G401 (cell line): ENCODE measurements around the gene PSMC3IP. TPM values are rescaled to one million over a fixed set of nuclear protein-coding genes. Genes with fewer than 3 reads are reported as not detected.

Source experiments
- DNase-seq: peaks from one replicate; pipeline ENCODE4 v3.0.0-alpha.2; 2015; ENCODE audit warnings: low spot score
- in situ Hi-C: cut with HindIII; loops from 2 replicates; pipeline ENCODE4 v1.10.0; 2016; ENCODE audit warnings: low sequenced_read_pairs, mixed read lengths
- total RNA-seq: library from RNA; depleted of rRNA; stranded (reverse); fragments of >200 nt; shearing (Covaris generic); gene quantifications from 2 replicates; pipeline ENCODE4 v1.2.3, GENCODE V29; 2014

The PSMC3IP gene
- total RNA-seq, 1 experiment from 2014 or later: 14.9 TPM

DNA sequence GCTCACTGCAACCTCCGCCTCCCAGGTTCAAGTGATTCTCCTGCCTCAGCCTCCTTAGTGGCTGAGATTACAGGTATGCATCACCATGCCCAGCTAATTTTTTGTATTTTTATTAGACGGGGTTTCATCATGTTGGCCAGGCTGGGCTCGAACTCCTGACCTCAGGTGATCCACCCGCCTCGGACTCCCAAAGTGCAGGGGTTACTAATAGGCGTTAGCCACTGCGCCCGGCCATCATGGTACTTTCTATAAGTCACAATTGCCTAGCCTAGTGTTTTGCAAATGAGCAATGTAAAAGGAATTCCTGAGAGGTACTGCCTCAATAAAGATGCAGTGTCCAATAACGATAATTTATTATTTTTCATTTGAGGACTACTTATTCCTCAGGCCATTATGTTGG lies 13.9 kb upstream of the PSMC3IP start:
- in situ Hi-C loops: no loop called here
- no peak for DNase-seq

GRCh38 chr17:42590886-42591285 lies 13.4 kb upstream of the PSMC3IP start:
- in situ Hi-C loops: no loop called here
- no peak for DNase-seq

GRCh38 chr17:42586514-42587230 lies 9.1 kb upstream of the PSMC3IP start:
- in situ Hi-C loops: no loop called here
- no peak for DNase-seq

GRCh38 chr17:42585353-42585752 lies 7.8 kb upstream of the PSMC3IP start:
- no peak for DNase-seq
- in situ Hi-C loops: no loop called here

GRCh38 chr17:42584880-42585279 lies 7.4 kb upstream of the PSMC3IP start:
- in situ Hi-C loops: no loop called here
- DNase-seq: no peak

DNA sequence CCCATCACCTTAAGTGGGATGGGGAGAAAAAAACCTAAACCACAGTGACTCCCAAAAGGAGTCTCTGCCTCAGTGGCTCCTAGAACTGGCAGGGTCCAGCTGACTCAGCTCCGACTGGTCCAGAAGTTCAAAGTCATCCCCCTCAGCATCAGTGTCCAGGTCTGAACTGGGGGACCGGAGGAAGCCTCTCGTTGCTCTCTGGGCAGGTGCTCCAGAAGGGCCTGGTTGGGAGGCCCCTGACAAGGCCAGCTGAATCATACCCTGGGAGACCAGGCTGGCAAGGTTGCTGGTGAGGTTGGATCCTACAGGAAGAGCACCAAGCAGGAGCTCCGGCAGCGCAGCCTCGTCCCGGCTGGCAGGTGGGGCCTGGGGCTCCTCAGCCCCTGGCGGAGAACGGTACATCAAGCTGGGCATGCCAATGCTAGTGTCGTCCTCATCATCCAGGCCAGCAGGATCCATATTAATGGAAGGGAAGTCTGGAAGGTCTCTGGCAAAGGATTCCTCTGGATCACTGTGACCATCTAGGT lies 4.3 kb upstream of the PSMC3IP start:
- no peak for DNase-seq
- in situ Hi-C loops: no loop called here

DNA sequence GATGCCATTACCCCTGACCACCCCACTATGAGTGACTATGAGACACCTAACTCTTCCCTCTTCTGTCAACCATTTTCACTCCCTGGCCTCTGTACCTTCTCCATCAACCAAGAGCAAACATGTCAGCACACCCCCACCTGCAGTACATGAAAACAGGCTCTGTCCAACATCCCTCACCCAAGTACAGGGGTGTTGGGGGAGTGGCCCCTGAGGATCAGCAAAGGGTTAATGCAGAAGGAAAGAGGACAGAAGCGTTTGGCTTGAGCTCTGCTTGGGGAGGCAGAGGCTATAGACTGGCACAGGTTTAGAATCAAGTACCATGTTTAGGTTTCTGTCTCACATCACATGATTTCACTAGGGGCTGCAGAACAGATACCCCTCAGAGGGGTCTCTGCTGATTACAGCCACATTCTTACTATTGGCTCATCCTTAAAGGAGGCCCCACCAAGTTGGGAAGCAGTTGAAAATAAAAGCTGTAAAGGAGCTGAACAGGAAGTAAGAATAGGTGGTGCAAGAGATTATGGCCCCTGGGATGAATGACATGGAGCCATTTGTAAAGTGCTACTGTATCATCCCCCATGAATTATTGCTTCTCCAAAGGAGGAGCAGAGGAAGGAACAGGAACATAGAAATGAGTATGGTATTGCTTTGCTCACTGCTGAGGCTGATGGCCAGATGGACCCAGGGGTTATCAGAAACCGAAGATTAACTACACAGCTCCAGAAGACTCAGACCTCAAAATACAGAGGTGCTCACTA lies 2.4 kb upstream of the PSMC3IP start:
- DNase-seq: no peak
- in situ Hi-C loops: no loop called here

GRCh38 chr17:42578282-42578869 lies 847 bp upstream of the PSMC3IP start:
- DNase-seq: peak; percentile 64
- in situ Hi-C loops: no loop called here

- DNase-seq: no peak
- in situ Hi-C loops: no loop called here
Measured at GRCh38 chr17:42577140-42577531, 393 bp downstream of the PSMC3IP start.

GRCh38 chr17:42574463-42574862 lies 3.1 kb downstream of the PSMC3IP start:
- in situ Hi-C loops: no loop called here
- no peak for DNase-seq

GRCh38 chr17:42573095-42573494 lies 4.4 kb downstream of the PSMC3IP start:
- in situ Hi-C loops: no loop called here

DNA sequence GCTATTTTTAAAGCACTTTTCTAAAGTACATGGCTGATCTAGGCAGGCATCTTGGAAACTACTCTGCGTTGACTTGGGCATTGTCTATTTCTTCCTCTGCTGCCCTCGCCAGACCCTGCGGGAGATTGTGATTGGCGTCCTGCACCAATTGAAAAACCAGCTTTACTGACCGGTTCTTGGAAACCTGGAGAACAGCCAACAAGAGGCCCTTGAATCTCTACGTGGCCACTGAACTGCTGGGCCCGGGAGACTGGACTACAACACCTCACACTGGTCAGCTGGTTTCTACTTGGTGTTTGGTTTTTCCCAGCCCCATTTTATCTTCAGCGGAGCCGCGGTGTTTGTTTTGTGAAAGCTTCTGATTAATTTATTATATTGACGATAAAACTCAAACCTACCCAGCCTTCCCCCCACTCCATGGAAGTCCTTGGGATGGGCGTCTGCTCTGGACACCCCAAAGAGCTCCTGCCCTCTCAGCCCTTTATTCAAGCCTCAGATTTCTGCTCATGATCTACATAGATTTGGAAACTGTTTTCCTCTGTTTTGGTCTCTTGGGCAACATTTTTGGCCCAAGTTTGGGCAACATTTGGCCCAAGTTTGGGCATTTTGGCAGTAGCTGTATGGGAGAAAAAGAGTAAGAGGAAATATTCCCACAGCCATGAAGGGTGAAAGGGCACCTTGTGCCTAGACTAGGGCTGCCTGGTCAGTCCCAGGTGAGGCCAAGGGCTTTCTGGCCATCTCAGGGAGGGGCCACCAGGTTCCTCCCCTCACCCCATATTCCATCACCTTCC lies 5.9 kb downstream of the PSMC3IP start:
- in situ Hi-C loops: no loop called here

More at GRCh38 chr17:42573095-42573494, 4.4 kb downstream of the PSMC3IP start:
- no peak for DNase-seq

GRCh38 chr17:42568341-42569111 lies 9.0 kb downstream of the PSMC3IP start:
- in situ Hi-C loops: no loop called here
- DNase-seq: no peak

More for the DNA sequence above, 5.9 kb downstream of the PSMC3IP start:
- DNase-seq: no peak

- peak; percentile 86 for DNase-seq
- in situ Hi-C loops: no loop called here
Measured at GRCh38 chr17:42566883-42567573, 10.5 kb downstream of the PSMC3IP start, which contains the start of gene MLX. Gene MLX (plus strand): TSS chr17:42567100. CDS start chr17:42567125, 25 bp downstream.

DNA sequence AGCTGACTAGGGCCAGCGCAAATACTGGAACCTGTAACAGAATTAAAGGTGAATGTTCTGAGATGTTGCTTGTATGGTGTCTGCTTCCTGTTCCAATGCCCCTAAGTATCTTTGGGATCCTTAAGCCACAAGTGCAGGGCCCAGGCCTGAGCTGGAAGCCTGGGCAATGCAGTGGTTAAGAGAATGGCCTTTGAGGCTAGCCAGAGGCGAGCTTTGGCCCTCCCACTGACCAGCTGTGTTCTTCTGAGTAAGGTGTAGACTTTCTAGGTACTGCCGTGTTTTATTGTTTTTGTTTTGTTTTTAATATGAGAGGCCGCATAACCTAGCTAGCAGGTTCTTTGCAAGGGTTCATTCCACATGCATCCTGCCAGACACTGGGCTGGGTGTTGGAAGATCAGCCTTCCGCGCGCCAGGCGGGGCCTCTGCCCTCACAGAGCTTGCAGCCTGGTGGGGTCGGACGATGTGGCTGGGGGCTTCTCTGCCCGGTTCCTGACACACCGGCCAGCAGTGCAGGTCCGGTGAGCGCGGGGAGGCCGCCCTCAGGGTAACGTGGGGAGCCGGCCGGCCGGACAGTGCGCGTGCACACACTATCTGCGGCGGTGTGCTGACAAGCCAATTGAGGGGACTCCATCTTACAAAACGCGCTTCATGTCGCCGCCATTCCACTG lies 11.2 kb downstream of the PSMC3IP start:
- no peak for DNase-seq
- in situ Hi-C loops: no loop called here

DNA sequence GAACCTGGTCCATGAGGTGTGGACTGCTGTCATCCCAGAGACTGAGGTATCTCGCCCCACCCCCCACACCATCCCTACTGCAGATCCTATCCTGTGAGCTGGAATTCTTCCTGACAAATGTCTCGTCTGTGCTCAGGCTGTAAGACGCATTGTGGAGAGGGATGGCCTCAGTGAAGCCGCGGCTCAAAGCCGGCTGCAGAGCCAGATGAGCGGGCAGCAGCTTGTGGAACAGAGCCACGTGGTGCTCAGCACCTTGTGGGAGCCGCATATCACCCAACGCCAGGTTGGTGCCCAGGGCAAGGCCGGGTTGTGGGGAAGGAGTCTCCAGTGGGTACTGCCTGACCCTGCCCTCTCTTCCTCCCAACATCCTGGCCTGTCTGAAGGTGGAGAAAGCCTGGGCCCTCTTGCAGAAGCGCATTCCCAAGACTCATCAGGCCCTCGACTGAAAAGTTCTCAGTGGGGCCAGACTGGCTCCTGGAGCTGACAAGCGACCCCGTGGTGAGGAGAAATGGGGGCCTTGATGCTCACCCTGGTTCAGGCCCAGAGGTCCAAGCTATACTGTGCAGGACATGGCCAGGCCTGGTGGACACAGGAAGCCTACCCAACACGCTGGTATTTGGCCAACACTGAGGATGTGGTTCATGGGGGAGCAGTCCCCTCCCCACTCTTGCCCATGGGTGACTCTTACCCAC lies 11.9 kb downstream of the PSMC3IP start:
- in situ Hi-C loops: no loop called here
- no peak for DNase-seq
